ENCODE measurements around the gene TMEM88.

DNA sequence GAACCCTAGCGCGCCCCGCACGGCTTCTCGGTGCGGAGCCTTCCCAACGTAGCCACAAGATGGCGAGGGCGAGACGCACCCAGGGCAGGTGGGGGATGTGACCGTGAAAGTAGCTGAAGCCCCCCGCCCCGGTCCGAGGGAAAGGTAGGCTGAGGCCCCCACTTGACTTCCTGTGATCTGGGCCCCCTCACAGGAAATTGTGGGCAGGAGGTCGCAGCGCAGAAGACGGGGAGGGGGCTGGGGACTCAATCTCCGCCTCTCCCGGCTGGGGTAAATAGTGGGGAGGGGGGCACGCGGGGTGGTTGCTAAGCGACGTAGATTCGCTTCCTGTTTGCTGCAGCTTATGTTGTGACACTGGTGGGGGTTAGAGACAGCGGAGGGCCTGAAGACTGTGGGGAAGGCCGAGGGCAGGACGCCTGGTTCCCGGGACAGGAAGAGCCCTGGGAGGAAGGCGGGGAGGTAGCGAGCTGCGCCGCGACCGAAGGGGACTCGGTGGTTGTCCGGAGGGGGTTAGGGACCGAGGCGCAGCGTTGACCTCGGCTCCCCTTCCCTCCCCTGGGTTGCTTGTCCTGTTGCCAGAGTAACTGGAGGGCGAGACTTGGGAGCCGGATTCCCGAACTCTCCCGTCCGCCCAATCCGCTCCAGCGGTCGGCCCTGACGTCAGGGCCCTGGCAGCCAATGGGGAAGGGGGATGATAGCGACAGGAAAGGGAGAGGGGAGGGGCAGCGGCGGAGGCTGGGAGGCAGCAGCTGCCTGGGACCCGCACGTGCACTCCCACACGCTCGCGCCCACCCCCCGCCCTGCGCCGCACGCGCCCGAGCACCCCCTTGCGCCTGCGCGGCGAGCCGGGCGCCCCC is 19.7 kb upstream of the TMEM88 start:
- TF ChIP-seq GATA2 (IDR thresholded peaks at IDR 0.05; ENCODE audit: low read depth, low read length) (no peak), GATA3 (IDR thresholded peaks at IDR 0.05; ENCODE audit: low read depth, low read length) (no peak)

Measured in SH-SY5Y (cell line).